GM21381 (cell line): ENCODE measurements around the gene BTBD6.

Experiments used
- ATAC-seq: cut with Tn5 transposase; IDR thresholded peaks from one replicate; pipeline ENCODE4 v1.9.1; 2021; ENCODE audit warnings: mild to moderate bottlenecking, moderate library complexity; ENCODE audit not compliant: unreplicated experiment

Gene BTBD6

GRCh38 chr14:105248368-105249181, at the start of gene BTBD6:
Gene BTBD6 (plus strand): TSS chr14:105248533. CDS start chr14:105248712, 179 bp downstream.
- peak; percentile 83 for ATAC-seq

- ATAC-seq = no peak
Measured at GRCh38 chr14:105198588-105198987, 49.7 kb upstream of the BTBD6 start.

DNA sequence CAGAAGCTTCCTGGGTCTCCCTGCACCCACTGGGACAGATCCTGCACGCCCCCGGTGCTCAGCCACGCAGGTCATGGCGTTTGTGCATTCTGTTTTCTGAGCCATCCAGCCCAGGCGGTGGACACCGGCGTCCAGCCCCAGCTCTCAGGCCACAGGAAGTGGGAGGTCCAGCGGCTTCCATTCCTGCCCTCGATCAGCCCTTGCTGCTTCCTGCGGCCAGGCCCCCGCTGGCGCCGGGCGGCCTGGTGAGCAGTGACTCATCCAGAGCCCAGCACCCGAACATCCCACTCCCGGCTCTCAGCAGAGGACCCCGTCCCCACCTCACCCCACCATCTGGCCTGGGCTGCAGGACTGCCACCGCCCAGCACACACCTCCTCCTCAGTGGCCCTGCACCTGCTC, 49.2 kb upstream of the BTBD6 start:
- no peak for ATAC-seq

- no peak for ATAC-seq
Measured at GRCh38 chr14:105200074-105200473, 48.3 kb upstream of the BTBD6 start.

GRCh38 chr14:105200641-105201040, 47.7 kb upstream of the BTBD6 start:
- no peak for ATAC-seq

- no peak for ATAC-seq
Measured at GRCh38 chr14:105201156-105201924, 47.0 kb upstream of the BTBD6 start.

- no peak for ATAC-seq
Measured at GRCh38 chr14:105201925-105202513, 46.3 kb upstream of the BTBD6 start.

- ATAC-seq = no peak
Measured at GRCh38 chr14:105203057-105203531, 45.2 kb upstream of the BTBD6 start.

- ATAC-seq = no peak
Measured at GRCh38 chr14:105203701-105204100, 44.6 kb upstream of the BTBD6 start.

GRCh38 chr14:105204206-105204930, 44.0 kb upstream of the BTBD6 start:
- no peak for ATAC-seq

- ATAC-seq = no peak
Measured at GRCh38 chr14:105204931-105205672, 43.2 kb upstream of the BTBD6 start.

- ATAC-seq = no peak
Measured at GRCh38 chr14:105205673-105206208, 42.6 kb upstream of the BTBD6 start.

GRCh38 chr14:105206873-105207272, 41.5 kb upstream of the BTBD6 start:
- ATAC-seq = no peak

DNA sequence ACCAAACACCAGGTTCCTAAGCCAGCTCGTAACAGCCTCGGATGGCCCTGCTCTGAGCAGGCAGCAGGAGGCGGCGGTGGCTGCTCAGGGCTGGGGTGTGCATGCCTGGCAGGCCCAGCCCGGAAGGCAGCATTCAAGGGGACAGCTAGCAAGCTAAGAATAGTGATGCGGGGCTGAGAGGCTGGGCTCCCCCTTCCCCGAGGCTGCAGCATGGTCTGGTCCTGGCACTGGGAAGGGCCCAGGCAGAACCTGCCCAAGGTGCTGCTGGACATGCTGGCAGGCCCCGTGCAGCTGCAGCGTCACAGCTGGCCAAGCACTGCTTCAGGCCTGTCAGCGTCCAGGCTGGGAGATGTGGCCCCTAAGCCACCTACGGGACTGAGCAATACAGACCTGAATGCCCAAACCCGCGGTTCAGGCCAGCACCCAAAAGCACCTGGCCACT, 40.9 kb upstream of the BTBD6 start:
- ATAC-seq = no peak

- ATAC-seq = no peak
Measured at GRCh38 chr14:105207996-105208737, 40.2 kb upstream of the BTBD6 start.

DNA sequence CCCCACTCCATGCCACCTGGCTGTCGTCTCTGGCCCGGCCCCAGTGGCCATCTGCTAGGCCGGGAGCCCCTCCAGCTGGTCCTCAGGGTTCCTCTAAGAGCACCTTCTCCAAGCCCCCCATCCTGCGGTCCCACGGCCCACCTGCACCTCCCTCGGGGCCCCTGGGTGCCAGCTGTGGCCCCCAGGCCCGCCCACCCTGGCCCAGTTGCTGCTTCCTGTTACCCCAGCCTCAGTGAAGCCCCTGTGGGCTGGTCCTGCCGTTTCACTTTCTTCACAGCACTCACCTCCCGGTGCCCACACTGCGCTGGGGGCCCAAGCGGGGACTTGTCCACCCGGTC, 39.6 kb upstream of the BTBD6 start:
- no peak for ATAC-seq

- ATAC-seq = no peak
Measured at GRCh38 chr14:105209091-105209490, 39.2 kb upstream of the BTBD6 start.

DNA sequence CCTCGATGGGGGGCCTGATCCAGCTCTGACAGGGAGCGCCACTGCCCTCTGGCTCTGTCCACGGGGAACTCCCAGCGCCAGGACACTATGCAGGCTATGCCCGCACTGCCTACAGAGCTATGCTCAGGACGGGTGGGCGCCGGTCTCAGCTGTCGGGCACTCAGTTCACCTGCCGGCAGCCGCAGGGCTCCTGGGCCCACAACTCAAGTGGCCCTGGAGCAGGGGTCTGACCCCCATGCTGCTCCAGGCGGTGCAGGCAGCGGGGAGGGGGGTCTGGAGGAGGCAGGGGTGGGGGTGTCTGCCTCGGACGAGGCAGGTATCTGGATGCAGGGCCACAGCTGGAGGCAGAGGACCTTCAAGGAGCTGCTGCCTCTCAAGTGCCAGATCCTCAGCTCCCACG, 38.7 kb upstream of the BTBD6 start:
- no peak for ATAC-seq

DNA sequence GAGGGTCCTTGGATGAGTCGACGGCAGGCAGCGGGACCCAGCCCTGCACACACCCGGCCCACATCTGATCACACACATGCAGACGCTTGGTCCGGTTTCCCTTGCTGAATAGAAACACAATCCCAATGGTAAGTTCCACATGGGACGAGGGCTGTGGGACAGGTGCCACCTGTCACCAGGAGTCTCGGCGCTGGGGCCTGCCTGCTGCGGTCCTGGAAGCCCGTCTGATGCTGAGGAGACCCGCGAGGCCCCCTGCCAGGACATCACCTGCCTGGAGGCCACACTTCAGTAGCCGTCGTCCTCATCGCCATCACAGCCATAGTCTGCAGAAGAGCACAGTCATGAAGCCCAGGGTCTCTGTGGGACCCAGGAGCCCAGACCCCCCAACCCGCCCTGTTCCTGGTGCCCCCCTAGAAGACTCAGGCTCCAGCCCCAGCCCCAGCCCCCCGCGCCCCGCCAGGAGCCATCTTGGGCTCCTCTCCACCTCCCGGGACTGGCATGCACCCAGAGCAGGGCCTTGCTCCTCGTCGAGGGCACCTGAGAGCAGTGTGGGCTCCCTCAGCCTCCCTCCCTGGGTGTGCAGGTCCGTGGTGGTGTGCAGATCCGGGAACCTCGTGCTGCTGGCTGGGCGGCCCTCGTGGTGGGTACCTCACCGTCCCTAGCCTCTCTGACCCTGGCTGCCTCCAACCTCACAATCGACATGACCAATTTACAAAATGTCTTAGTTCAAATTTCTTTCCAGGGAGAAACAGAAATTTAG, 37.9 kb upstream of the BTBD6 start:
- ATAC-seq = no peak
